HepG2 (cell line): ENCODE results near the gene FXN.

ENCODE experiments used
- EP300 ChIP-seq, 3 experiments: sonication (generic) in 1 of 3; formaldehyde crosslinking in 1 of 3; IDR thresholded peaks; 2 replicates each; pipeline versions ENCODE4 v1.5.1 to v1.6.1; 2011 to 2020; ENCODE audit warnings: low read depth in 2 of 3, low read length in 2 of 3, borderline replicate concordance in 1 of 3, improper control_type of control experiment in 1 of 3, mild to moderate bottlenecking in 1 of 3, missing genetic modification reagents in 1 of 3, moderate library complexity in 1 of 3
- MAFK ChIP-seq, 2 experiments: IDR thresholded peaks in 1 of 2; conservative IDR thresholded peaks in 1 of 2; 2 replicates each; pipeline ENCODE4 v1.6.1; 2011; ENCODE audit warnings: improper control_type of control experiment in 2 of 2, low read length in 2 of 2
- NONO ChIP-seq, 2 experiments: fragments of 450-650 bp in 1 of 2; sonication (generic) in 1 of 2; formaldehyde crosslinking in 1 of 2; IDR thresholded peaks in 1 of 2; conservative IDR thresholded peaks in 1 of 2; 2 replicates each; pipeline versions ENCODE4 v1.6.1 to v1.8.0; 2017 to 2022; ENCODE audit warnings: mild to moderate bottlenecking in 1 of 2, missing genetic modification reagents in 1 of 2, moderate library complexity in 1 of 2
- POLR2AphosphoS2 ChIP-seq: IDR thresholded peaks from 2 replicates; pipeline ENCODE4 v1.6.1; 2011; ENCODE audit warnings: low read depth, low read length, improper control_type of control experiment
- XRCC5 ChIP-seq: fragments of 200-400 bp; formaldehyde crosslinking; optimal IDR thresholded peaks from 2 replicates; pipeline ENCODE3; 2017; ENCODE audit warnings: mild to moderate bottlenecking, low read length
- YY1 ChIP-seq: IDR thresholded peaks from 2 replicates; pipeline ENCODE4 v1.6.1; 2011; ENCODE audit warnings: low read length, low read depth, moderate library complexity, mild to moderate bottlenecking; ENCODE audit not compliant: insufficient read depth, insufficient replicate concordance
- ZNF274 ChIP-seq: sonication (generic); formaldehyde crosslinking; IDR thresholded peaks from 2 replicates; pipeline ENCODE4 v1.5.1; 2020; ENCODE audit warnings: mild to moderate bottlenecking, missing genetic modification reagents
- ZNF780A ChIP-seq: sonication (generic); formaldehyde crosslinking; IDR thresholded peaks from 2 replicates; pipeline ENCODE4 v1.8.0; 2022; ENCODE audit warnings: mild to moderate bottlenecking, missing genetic modification reagents, moderate library complexity
- TF ChIP-seq, protein P1 (sequence below): sonication (generic); formaldehyde crosslinking; IDR thresholded peaks from 2 replicates; pipeline ENCODE4 v1.5.0; 2020; ENCODE audit warnings: mild to moderate bottlenecking, missing genetic modification reagents, moderate library complexity
- TF ChIP-seq, protein P2 (sequence below): sonication (generic); formaldehyde crosslinking; IDR thresholded peaks from 2 replicates; pipeline ENCODE4 v1.5.0; 2020; ENCODE audit warnings: mild to moderate bottlenecking, missing genetic modification reagents, borderline replicate concordance

DNA sequence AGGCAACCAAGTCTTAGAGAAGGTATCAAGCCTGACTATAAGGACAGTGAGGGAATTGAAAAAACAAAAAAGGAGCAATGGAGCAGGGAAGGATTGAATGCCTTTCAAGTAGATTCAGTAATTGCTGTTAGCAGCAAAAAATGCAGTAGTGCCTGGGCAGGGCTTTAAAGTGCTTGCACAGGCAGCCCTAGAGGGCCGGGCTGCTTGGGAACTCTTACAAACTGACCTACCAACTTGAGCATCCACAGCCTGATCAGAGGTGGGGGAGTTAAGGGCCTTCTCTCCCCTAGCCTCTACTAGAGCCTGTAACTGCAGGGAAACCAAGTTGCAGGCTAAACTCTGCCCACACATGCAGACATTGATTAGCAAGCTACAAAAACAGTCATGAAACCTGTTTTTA is 19.4 kb downstream of the FXN start:
- TF ChIP-seq, protein P1, sequence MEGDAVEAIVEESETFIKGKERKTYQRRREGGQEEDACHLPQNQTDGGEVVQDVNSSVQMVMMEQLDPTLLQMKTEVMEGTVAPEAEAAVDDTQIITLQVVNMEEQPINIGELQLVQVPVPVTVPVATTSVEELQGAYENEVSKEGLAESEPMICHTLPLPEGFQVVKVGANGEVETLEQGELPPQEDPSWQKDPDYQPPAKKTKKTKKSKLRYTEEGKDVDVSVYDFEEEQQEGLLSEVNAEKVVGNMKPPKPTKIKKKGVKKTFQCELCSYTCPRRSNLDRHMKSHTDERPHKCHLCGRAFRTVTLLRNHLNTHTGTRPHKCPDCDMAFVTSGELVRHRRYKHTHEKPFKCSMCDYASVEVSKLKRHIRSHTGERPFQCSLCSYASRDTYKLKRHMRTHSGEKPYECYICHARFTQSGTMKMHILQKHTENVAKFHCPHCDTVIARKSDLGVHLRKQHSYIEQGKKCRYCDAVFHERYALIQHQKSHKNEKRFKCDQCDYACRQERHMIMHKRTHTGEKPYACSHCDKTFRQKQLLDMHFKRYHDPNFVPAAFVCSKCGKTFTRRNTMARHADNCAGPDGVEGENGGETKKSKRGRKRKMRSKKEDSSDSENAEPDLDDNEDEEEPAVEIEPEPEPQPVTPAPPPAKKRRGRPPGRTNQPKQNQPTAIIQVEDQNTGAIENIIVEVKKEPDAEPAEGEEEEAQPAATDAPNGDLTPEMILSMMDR (CRISPR knock-in tag), result no peak
- TF ChIP-seq YY1, result no peak
- TF ChIP-seq EP300 (IDR thresholded peaks at IDR 0.05; ENCODE audit: low read depth in 2 of 2, low read length in 2 of 2), result no peak
- TF ChIP-seq EP300 (CRISPR knock-in tag; IDR thresholded peaks at IDR 0.05; ENCODE audit: borderline replicate concordance), result no peak
- no peak for TF ChIP-seq MAFK (conservative IDR thresholded peaks at IDR 0.05 in 1 of 2, IDR thresholded peaks at IDR 0.05 in 1 of 2; ENCODE audit: low read length in 2 of 2)
- no peak for TF ChIP-seq XRCC5
- TF ChIP-seq POLR2AphosphoS2, result no peak
- no peak for TF ChIP-seq ZNF274 (CRISPR knock-in tag)
- TF ChIP-seq, protein P2, sequence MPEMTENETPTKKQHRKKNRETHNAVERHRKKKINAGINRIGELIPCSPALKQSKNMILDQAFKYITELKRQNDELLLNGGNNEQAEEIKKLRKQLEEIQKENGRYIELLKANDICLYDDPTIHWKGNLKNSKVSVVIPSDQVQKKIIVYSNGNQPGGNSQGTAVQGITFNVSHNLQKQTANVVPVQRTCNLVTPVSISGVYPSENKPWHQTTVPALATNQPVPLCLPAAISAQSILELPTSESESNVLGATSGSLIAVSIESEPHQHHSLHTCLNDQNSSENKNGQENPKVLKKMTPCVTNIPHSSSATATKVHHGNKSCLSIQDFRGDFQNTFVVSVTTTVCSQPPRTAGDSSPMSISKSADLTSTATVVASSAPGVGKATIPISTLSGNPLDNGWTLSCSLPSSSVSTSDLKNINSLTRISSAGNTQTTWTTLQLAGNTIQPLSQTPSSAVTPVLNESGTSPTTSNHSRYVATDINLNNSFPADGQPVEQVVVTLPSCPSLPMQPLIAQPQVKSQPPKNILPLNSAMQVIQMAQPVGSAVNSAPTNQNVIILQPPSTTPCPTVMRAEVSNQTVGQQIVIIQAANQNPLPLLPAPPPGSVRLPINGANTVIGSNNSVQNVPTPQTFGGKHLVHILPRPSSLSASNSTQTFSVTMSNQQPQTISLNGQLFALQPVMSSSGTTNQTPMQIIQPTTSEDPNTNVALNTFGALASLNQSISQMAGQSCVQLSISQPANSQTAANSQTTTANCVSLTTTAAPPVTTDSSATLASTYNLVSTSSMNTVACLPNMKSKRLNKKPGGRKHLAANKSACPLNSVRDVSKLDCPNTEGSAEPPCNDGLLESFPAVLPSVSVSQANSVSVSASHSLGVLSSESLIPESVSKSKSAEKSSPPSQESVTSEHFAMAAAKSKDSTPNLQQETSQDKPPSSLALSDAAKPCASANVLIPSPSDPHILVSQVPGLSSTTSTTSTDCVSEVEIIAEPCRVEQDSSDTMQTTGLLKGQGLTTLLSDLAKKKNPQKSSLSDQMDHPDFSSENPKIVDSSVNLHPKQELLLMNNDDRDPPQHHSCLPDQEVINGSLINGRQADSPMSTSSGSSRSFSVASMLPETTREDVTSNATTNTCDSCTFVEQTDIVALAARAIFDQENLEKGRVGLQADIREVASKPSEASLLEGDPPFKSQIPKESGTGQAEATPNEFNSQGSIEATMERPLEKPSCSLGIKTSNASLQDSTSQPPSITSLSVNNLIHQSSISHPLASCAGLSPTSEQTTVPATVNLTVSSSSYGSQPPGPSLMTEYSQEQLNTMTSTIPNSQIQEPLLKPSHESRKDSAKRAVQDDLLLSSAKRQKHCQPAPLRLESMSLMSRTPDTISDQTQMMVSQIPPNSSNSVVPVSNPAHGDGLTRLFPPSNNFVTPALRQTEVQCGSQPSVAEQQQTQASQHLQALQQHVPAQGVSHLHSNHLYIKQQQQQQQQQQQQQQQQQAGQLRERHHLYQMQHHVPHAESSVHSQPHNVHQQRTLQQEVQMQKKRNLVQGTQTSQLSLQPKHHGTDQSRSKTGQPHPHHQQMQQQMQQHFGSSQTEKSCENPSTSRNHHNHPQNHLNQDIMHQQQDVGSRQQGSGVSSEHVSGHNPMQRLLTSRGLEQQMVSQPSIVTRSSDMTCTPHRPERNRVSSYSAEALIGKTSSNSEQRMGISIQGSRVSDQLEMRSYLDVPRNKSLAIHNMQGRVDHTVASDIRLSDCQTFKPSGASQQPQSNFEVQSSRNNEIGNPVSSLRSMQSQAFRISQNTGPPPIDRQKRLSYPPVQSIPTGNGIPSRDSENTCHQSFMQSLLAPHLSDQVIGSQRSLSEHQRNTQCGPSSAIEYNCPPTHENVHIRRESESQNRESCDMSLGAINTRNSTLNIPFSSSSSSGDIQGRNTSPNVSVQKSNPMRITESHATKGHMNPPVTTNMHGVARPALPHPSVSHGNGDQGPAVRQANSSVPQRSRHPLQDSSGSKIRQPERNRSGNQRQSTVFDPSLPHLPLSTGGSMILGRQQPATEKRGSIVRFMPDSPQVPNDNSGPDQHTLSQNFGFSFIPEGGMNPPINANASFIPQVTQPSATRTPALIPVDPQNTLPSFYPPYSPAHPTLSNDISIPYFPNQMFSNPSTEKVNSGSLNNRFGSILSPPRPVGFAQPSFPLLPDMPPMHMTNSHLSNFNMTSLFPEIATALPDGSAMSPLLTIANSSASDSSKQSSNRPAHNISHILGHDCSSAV (CRISPR knock-in tag), result no peak
- no peak for TF ChIP-seq ZNF780A (CRISPR knock-in tag)
- TF ChIP-seq NONO (IDR thresholded peaks at IDR 0.05), result no peak
- TF ChIP-seq NONO (CRISPR knock-in tag; conservative IDR thresholded peaks at IDR 0.05), result no peak
